Psoas muscle (tissue), 8 donors: ENCODE measurements around the gene ACP4. TPM values are rescaled to one million over a fixed set of nuclear protein-coding genes. Genes with fewer than 3 reads are reported as not detected.

Source experiments
- ATAC-seq, 4 donors: fragments of 200-7000 bp; cut with Tn5 transposase; one replicate each; pipeline ENCODE4 v1.9.1; 2020; ENCODE audit warnings: moderate library complexity in 3 of 4, mild to moderate bottlenecking in 2 of 4
- DNase-seq, 2 donors: peaks; one replicate each; pipeline ENCODE4 v3.0.0-alpha.2; 2020
- H3K27ac ChIP-seq: fragments of 200-600 bp; one replicate; pipeline ENCODE4 v1.8.0; 2022
- H3K27me3 ChIP-seq, 3 donors: fragments of 200-600 bp in 1 of 3; one replicate each; pipeline versions ENCODE4 v1.6.1 to v1.8.0; 2013 to 2022; ENCODE audit warnings: low read length in 2 of 3, mild to moderate bottlenecking in 2 of 3, moderate library complexity in 1 of 3; ENCODE audit not compliant: insufficient read depth in 3 of 3
- H3K36me3 ChIP-seq, 2 donors: fragments of 200-600 bp in 1 of 2; one replicate each; pipeline versions ENCODE4 v1.6.1 to v1.8.0; 2013 to 2022; ENCODE audit warnings: low read depth in 1 of 2, mild to moderate bottlenecking in 1 of 2, moderate library complexity in 1 of 2; ENCODE audit not compliant: insufficient read depth in 1 of 2
- H3K4me1 ChIP-seq: fragments of 200-600 bp; one replicate; pipeline ENCODE4 v1.8.0; 2022
- H3K4me3 ChIP-seq: fragments of 200-600 bp; one replicate; pipeline ENCODE4 v1.8.0; 2022; ENCODE audit warnings: mild to moderate bottlenecking
- H3K9me3 ChIP-seq: fragments of 200-600 bp; one replicate; pipeline ENCODE4 v1.8.0; 2022
- WGBS, 3 donors: extraction: QIAGEN DNeasy Blood & Tissue Kit; methylation state at CpG; one replicate each; pipeline versions ENCODE4 v1.1.6 to v1.1.7; 2013; 5-methylcytosine and 5-hydroxymethylcytosine counted together
- intact Hi-C, 2 donors: fragments of 100-400 bp; cut with DNase I; formaldehyde crosslinking; loops; one replicate each; pipeline versions ENCODE4 v1.11.0 to v1.14.2; 2022
- polyA plus RNA-seq, 3 donors: library from polyadenylated mRNA; stranded (reverse); fragments of 200-250 nt; gene quantifications; one replicate each; pipeline ENCODE4 v1.2.3, GENCODE V29; 2013
- total RNA-seq, 4 donors: library from RNA; stranded (reverse); fragmentation: NEBNext Ultra II Directional in 2 of 4; extraction: Animal tissue kit (Norgen Biotek cat#: 25700) in 2 of 4; gene quantifications; one replicate each; pipeline versions ENCODE4 v1.2.1 to v1.2.4, GENCODE V29; 2021 to 2023
- TF ChIP-seq, protein P1 (sequence below): fragments of 200-600 bp; IDR thresholded peaks from one replicate; pipeline ENCODE4 v1.8.0; 2022; ENCODE audit warnings: antibody characterized with exemption
- donor health status: healthy with polysubstance abuse.
- donor health status: DM: no; HTN: no; CAD: no; lungs with moderate emphysema.
- donor health status: Bipolar disorder and iron deficiency.
- donor health status: healthy.
- donor health status: DM: yes; HTN: yes; CAD: no.
- donor health status: DM: no; HTN: no; CAD: no.
- donor health status: DM: no; HTN: no; CAD: no.
- donor health status: DM: yes; HTN: yes; CAD: no.

The ACP4 gene
- total and polyA plus RNA-seq, 7 donors: not detected

- TF ChIP-seq, protein P1, sequence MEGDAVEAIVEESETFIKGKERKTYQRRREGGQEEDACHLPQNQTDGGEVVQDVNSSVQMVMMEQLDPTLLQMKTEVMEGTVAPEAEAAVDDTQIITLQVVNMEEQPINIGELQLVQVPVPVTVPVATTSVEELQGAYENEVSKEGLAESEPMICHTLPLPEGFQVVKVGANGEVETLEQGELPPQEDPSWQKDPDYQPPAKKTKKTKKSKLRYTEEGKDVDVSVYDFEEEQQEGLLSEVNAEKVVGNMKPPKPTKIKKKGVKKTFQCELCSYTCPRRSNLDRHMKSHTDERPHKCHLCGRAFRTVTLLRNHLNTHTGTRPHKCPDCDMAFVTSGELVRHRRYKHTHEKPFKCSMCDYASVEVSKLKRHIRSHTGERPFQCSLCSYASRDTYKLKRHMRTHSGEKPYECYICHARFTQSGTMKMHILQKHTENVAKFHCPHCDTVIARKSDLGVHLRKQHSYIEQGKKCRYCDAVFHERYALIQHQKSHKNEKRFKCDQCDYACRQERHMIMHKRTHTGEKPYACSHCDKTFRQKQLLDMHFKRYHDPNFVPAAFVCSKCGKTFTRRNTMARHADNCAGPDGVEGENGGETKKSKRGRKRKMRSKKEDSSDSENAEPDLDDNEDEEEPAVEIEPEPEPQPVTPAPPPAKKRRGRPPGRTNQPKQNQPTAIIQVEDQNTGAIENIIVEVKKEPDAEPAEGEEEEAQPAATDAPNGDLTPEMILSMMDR: no peak
- Histone ChIP-seq H3K4me1 (no peaks in the 10 kb centered on the region), H3K9me3 (no peaks in the 10 kb centered on the region), H3K36me3 (no peaks in the 10 kb centered on the region), H3K27me3 (peaks cover 0 to 3% (median 0%) of the 10 kb centered on the region in 3 donors), H3K27ac (no peak overlapping the region), H3K4me3 (no peak overlapping the region)
- 68 to 76% (median 72%) methylated on average over 7 of the region's 7 CpGs for WGBS, 3 donors
- no peak for DNase-seq
- intact Hi-C loops: no loop called here
- no peak for ATAC-seq
Measured at GRCh38 chr19:50843701-50844221, 53.5 kb downstream of the ACP4 start.

- no peaks in the 10 kb centered on the region for H3K4me1 ChIP-seq
- no peak for DNase-seq
- 46 to 66% (median 63%) methylated on average over 8 of the region's 8 CpGs for WGBS, 3 donors
- TF ChIP-seq, protein P1: no peak
- intact Hi-C loops: no loop called here
- no peak overlapping the region for H3K4me3 ChIP-seq
- no peak for ATAC-seq
- no peak overlapping the region for H3K27ac ChIP-seq
- H3K27me3 ChIP-seq: peaks cover 0 to 3% (median 0%) of the 10 kb centered on the region in 3 donors
- no peaks in the 10 kb centered on the region for H3K36me3 ChIP-seq
- H3K9me3 ChIP-seq: no peaks in the 10 kb centered on the region
Measured at GRCh38 chr19:50844296-50844935, 54.2 kb downstream of the ACP4 start.

Other genes starting within 250 kb of the ACP4 start
- 1 to 10 TPM in 1 of 4 donors, under 1 TPM in 3; 0.19 to 1.0 (median 0.31) TPM for gene LRRC4B, start 222.0 kb upstream of the ACP4 start, total RNA-seq
- under 1 TPM; 0.04 to 0.47 (median 0.32) TPM for gene LRRC4B, start 222.0 kb upstream of the ACP4 start, polyA plus RNA-seq
- under 1 TPM in 1 of 4 donors, not detected in 3; 0.26 TPM for gene SYT3, start 150.5 kb upstream of the ACP4 start, total RNA-seq
- under 1 TPM in 2 of 3 donors, not detected in 1; 0.07 to 0.12 TPM for gene SYT3, start 150.5 kb upstream of the ACP4 start, polyA plus RNA-seq
- gene C19orf81, start 141.0 kb upstream of the ACP4 start, total RNA-seq: 1 to 10 TPM in 1 of 4 donors, under 1 TPM in 2, not detected in 1; 0.50 to 1.8 (median 0.54) TPM
- 1 to 10 TPM in 1 of 3 donors, not detected in 2; 1.5 TPM for gene C19orf81, start 141.0 kb upstream of the ACP4 start, polyA plus RNA-seq
- 1 to 10 TPM in 1 of 4 donors, under 1 TPM in 2, not detected in 1; 0.39 to 1.3 (median 0.83) TPM for gene SHANK1, start 70.6 kb upstream of the ACP4 start, total RNA-seq
- under 1 TPM in 2 of 3 donors, not detected in 1; 0.14 to 0.16 TPM for gene SHANK1, start 70.6 kb upstream of the ACP4 start, polyA plus RNA-seq
- 1 to 10 TPM; 1.6 to 4.5 (median 1.8) TPM for gene CLEC11A, start 67.1 kb upstream of the ACP4 start, total RNA-seq
- gene CLEC11A, start 67.1 kb upstream of the ACP4 start, polyA plus RNA-seq: 1 to 10 TPM in 1 of 3 donors, under 1 TPM in 2; 0.83 to 4.0 (median 0.83) TPM
- gene GPR32, start 20.0 kb upstream of the ACP4 start, total RNA-seq: not detected
- not detected for gene GPR32, start 20.0 kb upstream of the ACP4 start, polyA plus RNA-seq
- under 1 TPM in 2 of 4 donors, not detected in 2; 0.32 to 0.34 TPM for gene KLK1, start 33.4 kb downstream of the ACP4 start, total RNA-seq
- gene KLK1, start 33.4 kb downstream of the ACP4 start, polyA plus RNA-seq: under 1 TPM in 2 of 3 donors, not detected in 1; 0.08 to 0.48 TPM
- not detected for gene KLK15, start 43.2 kb downstream of the ACP4 start, total RNA-seq
- not detected for gene KLK15, start 43.2 kb downstream of the ACP4 start, polyA plus RNA-seq
- gene KLK3, start 64.5 kb downstream of the ACP4 start, total RNA-seq: not detected
- gene KLK3, start 64.5 kb downstream of the ACP4 start, polyA plus RNA-seq: not detected
- not detected for gene KLK2, start 83.0 kb downstream of the ACP4 start, total RNA-seq
- not detected for gene KLK2, start 83.0 kb downstream of the ACP4 start, polyA plus RNA-seq
- gene KLK4, start 121.0 kb downstream of the ACP4 start, total RNA-seq: not detected
- not detected for gene KLK4, start 121.0 kb downstream of the ACP4 start, polyA plus RNA-seq
- not detected for gene KLK5, start 162.6 kb downstream of the ACP4 start, total RNA-seq
- under 1 TPM in 1 of 3 donors, not detected in 2; 0.05 TPM for gene KLK5, start 162.6 kb downstream of the ACP4 start, polyA plus RNA-seq
- gene KLK6, start 179.2 kb downstream of the ACP4 start, total RNA-seq: not detected
- under 1 TPM in 1 of 3 donors, not detected in 2; 0.04 TPM for gene KLK6, start 179.2 kb downstream of the ACP4 start, polyA plus RNA-seq
- not detected for gene KLK7, start 193.5 kb downstream of the ACP4 start, total RNA-seq
- not detected for gene KLK7, start 193.5 kb downstream of the ACP4 start, polyA plus RNA-seq
- not detected for gene KLK8, start 211.2 kb downstream of the ACP4 start, total RNA-seq
- under 1 TPM in 2 of 3 donors, not detected in 1; 0.09 to 0.76 TPM for gene KLK8, start 211.2 kb downstream of the ACP4 start, polyA plus RNA-seq
- gene KLK10, start 229.3 kb downstream of the ACP4 start, total RNA-seq: not detected
- under 1 TPM; 0.04 to 0.16 (median 0.04) TPM for gene KLK10, start 229.3 kb downstream of the ACP4 start, polyA plus RNA-seq
- gene KLK11, start 236.2 kb downstream of the ACP4 start, total RNA-seq: under 1 TPM in 3 of 4 donors, not detected in 1; 0.19 to 0.52 (median 0.24) TPM
- gene KLK11, start 236.2 kb downstream of the ACP4 start, polyA plus RNA-seq: under 1 TPM; 0.13 to 0.20 (median 0.17) TPM
- gene KLK12, start 244.6 kb downstream of the ACP4 start, total RNA-seq: not detected
- not detected for gene KLK12, start 244.6 kb downstream of the ACP4 start, polyA plus RNA-seq